ENCODE data around the gene ZNF451. TPM values are rescaled to one million over a fixed set of nuclear protein-coding genes. Genes with fewer than 3 reads are reported as not detected.

Gene ZNF451
- total RNA-seq, 1 donor from 2014 or later, result 69.3 TPM

DNA sequence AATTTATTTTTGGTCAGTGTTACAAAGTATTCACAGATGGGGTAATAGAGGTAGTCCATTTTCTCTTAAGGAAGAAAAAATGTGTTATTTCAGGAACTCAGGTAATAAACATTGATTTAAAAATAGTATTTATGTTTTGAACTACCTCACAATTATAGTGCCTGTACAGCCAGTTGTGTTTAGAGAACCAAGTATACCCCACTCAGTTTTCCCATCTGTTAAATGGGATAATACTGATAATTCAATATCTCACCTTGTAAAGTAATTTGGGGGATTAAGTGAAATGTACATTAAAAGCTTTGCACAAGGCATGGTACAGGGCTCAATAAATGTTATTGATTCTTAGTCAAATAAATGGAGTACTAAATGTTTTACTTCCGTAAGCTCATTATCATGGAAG, 4.7 kb downstream of the ZNF451 start:
- Mint-ChIP-seq H3K27ac (ENCODE audit: unreplicated experiment) (no peak overlapping the region), H3K27me3 (ENCODE audit: low read depth, unreplicated experiment) (no peaks in the 10 kb centered on the region), H3K4me3 (ENCODE audit: unreplicated experiment) (no peak overlapping the region), H3K9me3 (ENCODE audit: unreplicated experiment) (peaks cover 3% of the 10 kb centered on the region), H3K4me1 (ENCODE audit: low read depth, unreplicated experiment) (peaks cover 34% of the 10 kb centered on the region), H3K36me3 (ENCODE audit: low read depth, unreplicated experiment) (peaks cover 6% of the 10 kb centered on the region)
- Histone ChIP-seq H2AFZ (ENCODE audit: low read depth, low read length) (no peak overlapping the region), H3K27me3 (ENCODE audit: insufficient read depth, low read length) (no peaks in the 10 kb centered on the region), H3K9me3 (ENCODE audit: insufficient read depth, low read depth, low read length) (no peaks in the 10 kb centered on the region), H3K27ac (ENCODE audit: low read depth, low read length) (no peak overlapping the region), H3K9ac (ENCODE audit: low read length) (no peak overlapping the region), H3K79me2 (ENCODE audit: insufficient read depth, low read length) (peaks cover 82% of the 10 kb centered on the region), H4K20me1 (ENCODE audit: insufficient read depth, low read length) (peaks cover 65% of the 10 kb centered on the region), H3K36me3 (ENCODE audit: insufficient read depth, low read length) (peaks cover 17% of the 10 kb centered on the region), H3K4me3 (ENCODE audit: insufficient read depth, low read depth, low read length) (no peak overlapping the region), H3K4me1 (ENCODE audit: insufficient read depth, low read length) (peaks cover 12% of the 10 kb centered on the region), H3K4me2 (ENCODE audit: low read length) (no peak overlapping the region)
- TF ChIP-seq, protein P1, sequence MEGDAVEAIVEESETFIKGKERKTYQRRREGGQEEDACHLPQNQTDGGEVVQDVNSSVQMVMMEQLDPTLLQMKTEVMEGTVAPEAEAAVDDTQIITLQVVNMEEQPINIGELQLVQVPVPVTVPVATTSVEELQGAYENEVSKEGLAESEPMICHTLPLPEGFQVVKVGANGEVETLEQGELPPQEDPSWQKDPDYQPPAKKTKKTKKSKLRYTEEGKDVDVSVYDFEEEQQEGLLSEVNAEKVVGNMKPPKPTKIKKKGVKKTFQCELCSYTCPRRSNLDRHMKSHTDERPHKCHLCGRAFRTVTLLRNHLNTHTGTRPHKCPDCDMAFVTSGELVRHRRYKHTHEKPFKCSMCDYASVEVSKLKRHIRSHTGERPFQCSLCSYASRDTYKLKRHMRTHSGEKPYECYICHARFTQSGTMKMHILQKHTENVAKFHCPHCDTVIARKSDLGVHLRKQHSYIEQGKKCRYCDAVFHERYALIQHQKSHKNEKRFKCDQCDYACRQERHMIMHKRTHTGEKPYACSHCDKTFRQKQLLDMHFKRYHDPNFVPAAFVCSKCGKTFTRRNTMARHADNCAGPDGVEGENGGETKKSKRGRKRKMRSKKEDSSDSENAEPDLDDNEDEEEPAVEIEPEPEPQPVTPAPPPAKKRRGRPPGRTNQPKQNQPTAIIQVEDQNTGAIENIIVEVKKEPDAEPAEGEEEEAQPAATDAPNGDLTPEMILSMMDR (IDR thresholded peaks at IDR 0.05; ENCODE audit: insufficient read depth, low read depth, low read length), result no peak
- TF ChIP-seq EZH2 (IDR thresholded peaks at IDR 0.05; ENCODE audit: insufficient read depth, low read length), result no peak
- FAIRE-seq (no peak), DNase-seq (ENCODE audit: low read depth) (no peak)

DNA sequence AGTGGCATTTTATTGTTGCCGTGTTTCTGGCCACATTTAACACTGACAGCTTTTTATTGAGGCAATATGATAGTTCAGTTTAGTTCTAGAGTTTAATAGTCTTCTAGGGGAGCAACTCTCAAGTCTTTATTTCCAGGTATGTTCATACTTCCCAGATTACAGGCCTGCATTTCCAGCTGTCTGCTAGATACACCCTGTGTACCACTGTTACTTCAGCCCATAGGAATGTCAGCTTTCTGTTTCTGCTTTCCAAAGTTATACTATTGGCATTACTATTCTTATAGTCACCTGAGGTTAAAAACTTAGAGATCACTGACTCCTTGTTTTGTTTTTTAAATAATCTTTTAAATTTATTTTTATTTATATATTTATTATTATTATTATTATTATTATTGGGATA, 7.6 kb downstream of the ZNF451 start:
- Histone ChIP-seq H2AFZ (ENCODE audit: low read depth, low read length) (no peak overlapping the region), H3K27ac (ENCODE audit: low read depth, low read length) (peak overlapping the region; percentile 50), H3K4me2 (ENCODE audit: low read length) (peak overlapping the region; percentile 41), H4K20me1 (ENCODE audit: insufficient read depth, low read length) (peaks cover 68% of the 10 kb centered on the region), H3K9me3 (ENCODE audit: insufficient read depth, low read depth, low read length) (no peaks in the 10 kb centered on the region), H3K9ac (ENCODE audit: low read length) (peak overlapping the region; percentile 41), H3K79me2 (ENCODE audit: insufficient read depth, low read length) (peaks cover 97% of the 10 kb centered on the region), H3K36me3 (ENCODE audit: insufficient read depth, low read length) (peaks cover 46% of the 10 kb centered on the region), H3K4me3 (ENCODE audit: insufficient read depth, low read depth, low read length) (no peak overlapping the region), H3K27me3 (ENCODE audit: insufficient read depth, low read length) (no peaks in the 10 kb centered on the region), H3K4me1 (ENCODE audit: insufficient read depth, low read length) (peaks cover 4% of the 10 kb centered on the region)
- peak overlapping the region; percentile 85 for H3K27ac Mint-ChIP-seq (ENCODE audit: unreplicated experiment)
- H3K4me3 Mint-ChIP-seq (ENCODE audit: unreplicated experiment), result no peak overlapping the region
- TF ChIP-seq EZH2 (IDR thresholded peaks at IDR 0.05; ENCODE audit: insufficient read depth, low read length), result no peak
- TF ChIP-seq, protein P1 (IDR thresholded peaks at IDR 0.05; ENCODE audit: insufficient read depth, low read depth, low read length), result no peak
- peak; percentile 60 for DNase-seq (ENCODE audit: low read depth)
- H3K36me3 Mint-ChIP-seq (ENCODE audit: low read depth, unreplicated experiment), result peaks cover 27% of the 10 kb centered on the region
- FAIRE-seq, result no peak
- H3K27me3 Mint-ChIP-seq (ENCODE audit: low read depth, unreplicated experiment), result no peaks in the 10 kb centered on the region
- peaks cover 3% of the 10 kb centered on the region for H3K9me3 Mint-ChIP-seq (ENCODE audit: unreplicated experiment)
- H3K4me1 Mint-ChIP-seq (ENCODE audit: low read depth, unreplicated experiment), result peaks cover 22% of the 10 kb centered on the region

DNA sequence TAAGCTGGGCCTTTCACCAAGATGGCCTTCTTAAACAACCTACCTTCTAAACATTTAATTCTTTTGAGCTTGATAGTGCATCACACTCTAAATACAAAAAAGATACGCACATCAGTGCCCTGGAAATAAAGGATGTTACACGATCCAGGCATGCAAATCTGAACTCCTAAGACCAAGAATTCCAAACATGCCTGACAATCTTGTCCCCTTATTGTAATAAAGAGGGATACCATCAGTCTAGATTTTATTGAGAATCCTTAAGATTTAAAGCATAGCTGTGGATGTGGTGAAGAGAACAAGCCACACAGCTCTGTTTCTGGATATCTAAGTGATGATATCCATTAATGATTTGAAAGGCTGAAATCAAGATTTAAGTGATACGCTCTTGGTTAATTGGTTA, 13.0 kb downstream of the ZNF451 start:
- Mint-ChIP-seq H3K4me1 (ENCODE audit: low read depth, unreplicated experiment) (peaks cover 8% of the 10 kb centered on the region), H3K36me3 (ENCODE audit: low read depth, unreplicated experiment) (peaks cover 36% of the 10 kb centered on the region), H3K27me3 (ENCODE audit: low read depth, unreplicated experiment) (no peaks in the 10 kb centered on the region), H3K27ac (ENCODE audit: unreplicated experiment) (peak overlapping the region; percentile 20), H3K9me3 (ENCODE audit: unreplicated experiment) (peaks cover 3% of the 10 kb centered on the region), H3K4me3 (ENCODE audit: unreplicated experiment) (peak overlapping the region; percentile 28)
- FAIRE-seq, result no peak
- H3K4me3 ChIP-seq (ENCODE audit: insufficient read depth, low read depth, low read length), result no peak overlapping the region
- H3K4me1 ChIP-seq (ENCODE audit: insufficient read depth, low read length), result no peaks in the 10 kb centered on the region
- H2AFZ ChIP-seq (ENCODE audit: low read depth, low read length), result no peak overlapping the region
- H3K9ac ChIP-seq (ENCODE audit: low read length), result no peak overlapping the region
- peaks cover 66% of the 10 kb centered on the region for H3K36me3 ChIP-seq (ENCODE audit: insufficient read depth, low read length)
- DNase-seq (ENCODE audit: low read depth), result peak; percentile 5
- H4K20me1 ChIP-seq (ENCODE audit: insufficient read depth, low read length), result peaks cover 60% of the 10 kb centered on the region
- H3K79me2 ChIP-seq (ENCODE audit: insufficient read depth, low read length), result peaks cover 94% of the 10 kb centered on the region
- H3K4me2 ChIP-seq (ENCODE audit: low read length), result no peak overlapping the region
- no peaks in the 10 kb centered on the region for H3K9me3 ChIP-seq (ENCODE audit: insufficient read depth, low read depth, low read length)
- no peaks in the 10 kb centered on the region for H3K27me3 ChIP-seq (ENCODE audit: insufficient read depth, low read length)
- H3K27ac ChIP-seq (ENCODE audit: low read depth, low read length), result no peak overlapping the region
- TF ChIP-seq, protein P1 (IDR thresholded peaks at IDR 0.05; ENCODE audit: insufficient read depth, low read depth, low read length), result no peak
- TF ChIP-seq EZH2 (IDR thresholded peaks at IDR 0.05; ENCODE audit: insufficient read depth, low read length), result no peak

Measured in astrocyte (in vitro differentiated cells and primary cell).